GM19351 (cell line): Measurements from ENCODE around the gene ROBO1.

Experiments
- ATAC-seq: cut with Tn5 transposase; IDR thresholded peaks from one replicate; pipeline ENCODE4 v1.9.1; 2021; ENCODE audit warnings: mild to moderate bottlenecking, moderate library complexity; ENCODE audit not compliant: unreplicated experiment

Gene ROBO1

DNA sequence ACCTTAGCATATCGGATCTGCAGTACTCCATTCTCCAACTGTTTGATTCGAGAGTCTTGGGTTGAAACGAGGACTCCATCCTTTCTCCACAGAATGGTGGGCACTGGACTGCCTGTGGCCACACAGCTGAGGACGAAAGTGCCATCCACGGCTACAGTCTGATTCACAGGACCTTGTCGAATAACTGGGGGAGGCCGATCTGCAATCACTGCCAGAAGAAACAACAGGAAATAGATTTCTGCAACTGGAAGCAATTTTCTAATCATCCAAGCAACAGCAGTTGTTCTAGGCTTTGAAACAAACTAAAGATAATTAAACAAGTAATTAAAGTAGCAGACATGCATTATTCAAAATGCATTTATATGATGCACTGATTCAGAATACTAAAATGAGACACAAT is 1097.7 kb downstream of the ROBO1 start:
- ATAC-seq: no peak

DNA sequence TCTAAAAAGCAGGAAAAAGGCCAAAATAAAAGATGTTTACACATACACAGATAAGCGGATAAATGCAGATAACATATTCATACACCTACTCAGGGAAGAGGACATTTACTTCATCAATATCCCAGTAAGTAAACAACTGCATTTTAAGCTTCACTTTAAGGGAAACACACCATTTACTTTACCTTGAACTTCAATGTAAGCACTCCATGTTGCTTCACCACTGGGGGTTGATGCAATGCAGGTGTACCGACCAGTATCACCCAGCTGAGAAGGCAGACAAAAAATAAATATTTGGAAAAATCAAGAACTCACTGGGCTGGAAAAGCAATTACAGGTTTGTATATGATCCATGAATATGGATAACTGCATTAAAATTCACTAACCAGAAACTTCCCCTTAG is 1099.5 kb downstream of the ROBO1 start:
- ATAC-seq: no peak

DNA sequence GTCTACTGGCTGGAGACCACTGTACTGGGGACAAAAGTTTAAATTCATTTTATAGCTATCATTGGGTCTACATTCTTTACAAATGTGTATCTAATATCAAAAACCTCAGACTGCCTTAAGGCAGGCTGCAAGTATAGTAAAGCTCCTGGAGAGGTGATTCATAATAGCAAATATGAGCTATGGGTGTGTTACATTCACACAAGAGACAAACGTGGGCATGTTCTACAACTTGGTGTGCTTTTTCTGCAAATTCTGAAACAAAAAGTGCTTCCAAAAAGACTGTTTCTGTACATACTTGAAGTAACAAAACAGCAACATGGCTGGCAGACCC is 1101.4 kb downstream of the ROBO1 start:
- ATAC-seq: no peak

DNA sequence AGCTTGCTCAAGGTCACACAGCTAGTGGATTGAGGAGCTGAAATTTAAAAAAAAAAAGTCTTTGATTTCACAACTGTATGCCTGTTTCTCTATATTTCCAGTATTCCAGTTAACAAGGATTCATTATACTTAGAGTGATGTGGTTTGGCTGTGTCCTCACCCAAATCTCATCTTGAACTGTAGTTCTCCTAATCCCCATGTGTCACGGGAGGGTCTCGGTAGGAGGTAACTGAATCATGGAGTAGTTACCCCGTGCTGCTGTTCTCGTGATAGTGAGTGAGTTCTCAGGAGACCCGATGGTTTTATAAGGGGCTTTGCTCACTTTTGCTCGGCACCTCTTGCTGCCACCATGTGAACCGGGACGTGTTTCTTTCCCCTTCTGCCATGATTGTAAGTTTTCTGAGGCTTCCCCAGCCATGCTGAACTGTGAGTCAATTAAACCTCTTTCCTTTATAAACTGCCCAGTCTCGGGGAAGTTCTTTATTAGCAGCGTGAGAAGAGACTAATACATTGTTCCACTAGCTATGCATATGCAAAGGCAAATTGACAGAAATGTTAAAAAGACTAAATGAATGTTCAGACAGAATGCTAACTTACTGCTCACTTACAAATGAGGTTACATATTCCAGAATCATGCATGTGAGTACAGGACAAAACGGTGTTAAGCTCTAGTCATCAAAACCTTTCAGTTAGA is 1101.9 kb downstream of the ROBO1 start:
- no peak for ATAC-seq

GRCh38 chr3:78665101-78665500 is 1102.7 kb downstream of the ROBO1 start:
- no peak for ATAC-seq

DNA sequence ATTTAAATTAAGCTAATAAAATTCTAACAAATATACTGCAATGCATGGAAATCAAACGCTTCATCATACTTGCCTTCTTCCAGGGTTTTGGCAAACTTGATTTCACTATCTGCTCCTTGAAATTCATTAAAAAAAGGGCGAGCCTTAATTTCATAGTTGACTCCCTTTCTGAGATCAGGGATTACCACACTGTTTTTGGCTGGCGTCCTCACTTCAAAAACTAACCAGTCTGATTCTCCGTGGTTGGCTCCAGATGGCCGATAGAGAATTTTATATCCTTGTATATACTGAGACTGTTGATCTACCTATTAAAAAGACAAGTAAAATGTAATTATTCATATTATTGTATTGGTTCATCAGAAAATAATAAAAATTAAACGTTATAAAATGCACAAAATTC is 1106.8 kb downstream of the ROBO1 start:
- ATAC-seq: no peak

GRCh38 chr3:78659386-78659987 is 1108.3 kb downstream of the ROBO1 start:
- ATAC-seq: no peak

DNA sequence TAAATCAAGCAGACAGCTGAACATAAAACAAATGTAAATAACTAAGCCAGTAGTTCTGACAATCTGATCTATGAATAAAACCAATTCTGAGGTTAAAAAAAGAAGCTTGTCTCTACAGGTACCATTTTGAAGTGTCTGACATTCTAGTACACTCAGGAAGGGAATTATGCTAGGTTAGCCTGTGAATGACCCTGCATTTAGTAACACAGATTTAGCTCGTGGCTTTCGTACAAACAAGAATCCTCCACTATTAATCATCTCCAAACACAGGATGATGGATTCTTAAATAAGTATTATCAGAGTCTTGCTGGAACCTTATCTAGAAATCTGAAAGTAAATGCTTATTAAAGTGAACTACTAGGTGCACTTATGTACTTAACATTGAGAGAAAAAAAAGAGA is 1120.1 kb downstream of the ROBO1 start:
- no peak for ATAC-seq

GRCh38 chr3:78645628-78646310 is 1122.0 kb downstream of the ROBO1 start:
- peak; percentile 91 for ATAC-seq

GRCh38 chr3:78644847-78645246 is 1123.0 kb downstream of the ROBO1 start:
- no peak for ATAC-seq

GRCh38 chr3:78642226-78643035 is 1125.4 kb downstream of the ROBO1 start:
- ATAC-seq: no peak

DNA sequence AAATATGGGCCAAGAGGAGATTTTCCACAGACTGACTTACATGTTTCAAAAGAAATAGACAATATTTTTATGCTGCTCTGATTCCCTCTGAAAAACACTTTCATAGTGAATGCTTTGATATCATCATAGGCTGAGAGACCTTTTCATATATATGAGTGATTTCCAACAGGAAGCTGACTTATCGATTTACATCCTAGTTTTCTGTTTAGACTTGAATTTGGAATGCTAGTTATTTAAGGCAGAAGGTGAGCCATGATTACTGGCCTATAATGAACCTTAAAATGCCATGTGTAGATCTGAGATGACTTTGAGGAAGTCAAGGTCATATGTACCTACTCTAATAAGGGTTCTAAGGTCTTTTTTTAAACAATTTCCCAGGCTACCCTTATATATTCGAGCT is 1126.1 kb downstream of the ROBO1 start:
- no peak for ATAC-seq

- ATAC-seq: no peak
These were observed 1133.5 kb downstream of the ROBO1 start for GRCh38 chr3:78634316-78634715.

DNA sequence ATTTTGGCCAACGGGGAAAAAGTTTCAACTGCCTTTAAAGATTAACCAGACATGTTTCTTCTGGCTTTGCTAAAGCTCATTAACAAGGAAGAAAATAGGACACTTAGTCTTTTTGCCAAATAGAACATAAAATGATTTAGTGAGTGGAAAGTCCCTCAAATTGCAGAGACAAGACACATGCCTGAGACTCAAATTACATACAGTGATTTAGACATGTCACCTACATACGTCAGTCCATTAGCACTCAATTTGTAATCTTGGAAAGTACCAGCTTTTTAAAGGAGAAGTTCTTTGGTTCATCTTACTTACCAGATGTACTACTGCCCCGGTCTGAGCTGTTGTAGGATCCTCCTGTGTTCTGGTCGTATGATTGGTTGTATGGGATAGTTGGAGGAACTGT is 1134.2 kb downstream of the ROBO1 start:
- no peak for ATAC-seq

GRCh38 chr3:78632925-78633553 is 1134.8 kb downstream of the ROBO1 start:
- ATAC-seq: no peak

GRCh38 chr3:78629544-78629943 is 1138.3 kb downstream of the ROBO1 start:
- ATAC-seq: no peak

DNA sequence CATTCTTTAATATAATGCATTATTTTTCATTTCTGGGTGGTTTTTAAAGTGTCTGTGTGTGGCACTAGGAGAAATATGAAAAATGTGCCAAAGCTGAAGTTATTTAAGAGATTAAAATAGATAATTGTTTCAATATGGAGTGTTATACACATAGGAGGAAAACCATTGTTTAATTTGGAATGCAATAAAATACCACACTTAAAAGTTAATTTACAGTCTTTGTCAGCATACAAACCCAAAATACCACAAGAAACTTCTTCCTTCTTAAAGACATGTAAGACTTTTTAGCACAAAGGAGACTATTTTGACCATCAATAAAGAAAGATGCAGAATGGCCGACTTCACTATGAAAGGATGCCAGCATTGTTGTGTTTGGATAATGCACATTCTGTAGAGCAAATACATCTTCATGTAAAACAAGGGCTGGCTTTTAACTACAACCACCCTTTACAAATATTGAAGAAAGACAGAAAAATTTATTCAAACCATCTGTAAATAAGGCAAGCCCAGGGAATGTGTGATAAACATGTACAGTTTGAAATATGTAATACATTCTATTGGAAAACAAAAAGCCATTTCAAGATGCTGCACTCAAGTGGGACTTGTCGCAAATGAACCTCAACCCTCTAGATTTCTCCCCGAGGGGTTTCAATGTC is 1146.6 kb downstream of the ROBO1 start:
- ATAC-seq: no peak

GRCh38 chr3:78614486-78614885 is 1153.3 kb downstream of the ROBO1 start:
- no peak for ATAC-seq

- no peak for ATAC-seq
These were observed 1154.3 kb downstream of the ROBO1 start for GRCh38 chr3:78613421-78613879.

DNA sequence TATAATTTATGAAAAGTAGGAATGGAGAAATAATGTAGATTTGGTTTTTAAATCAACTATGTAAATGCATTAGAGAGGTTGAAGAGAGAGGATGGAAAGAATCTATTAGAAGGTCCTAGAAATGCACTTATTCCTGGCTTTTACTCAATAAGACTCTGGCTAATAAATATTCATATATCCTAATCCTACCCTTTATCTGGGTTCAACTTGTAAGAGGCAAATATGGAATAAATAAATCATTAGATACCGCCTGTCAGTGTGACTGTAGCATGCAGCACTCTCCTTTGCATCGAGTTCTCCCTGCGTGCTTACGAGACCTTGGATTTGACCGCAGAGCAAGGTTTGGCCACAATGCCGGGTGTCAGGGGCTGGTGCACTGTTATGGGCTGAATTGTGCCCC is 1156.5 kb downstream of the ROBO1 start:
- ATAC-seq: no peak
